Endodermal cell (in vitro differentiated cells): Measurements from ENCODE around the gene NRP1. TPM values are rescaled to one million over a fixed set of nuclear protein-coding genes. Genes with fewer than 3 reads are reported as not detected.
A peak's percentile ranks its signal among the peaks of the same experiment; 100 is the strongest.

Experiments used
- DNase-seq: peaks from one replicate; pipeline ENCODE4 v3.0.0-alpha.2; 2017
- H3K27ac ChIP-seq: 2 replicates; pipeline ENCODE4 v1.5.1; 2013; ENCODE audit warnings: mild to moderate bottlenecking, low read depth, low read length, moderate library complexity
- H3K27me3 ChIP-seq: 2 replicates; pipeline ENCODE4 v1.6.1; 2013; ENCODE audit warnings: mild to moderate bottlenecking, low read length, moderate library complexity; ENCODE audit not compliant: insufficient read depth, control insufficient read depth, poor library complexity, severe bottlenecking
- H3K36me3 ChIP-seq: 2 replicates; pipeline ENCODE4 v1.7.0; 2013; ENCODE audit warnings: mild to moderate bottlenecking, low read length, moderate library complexity; ENCODE audit not compliant: control insufficient read depth, insufficient read depth
- H3K4me1 ChIP-seq: one replicate; pipeline ENCODE4 v1.7.0; 2013; ENCODE audit warnings: low read length; ENCODE audit not compliant: control insufficient read depth, insufficient read depth
- H3K4me3 ChIP-seq: 2 replicates; pipeline ENCODE4 v1.5.1; 2013; ENCODE audit warnings: mild to moderate bottlenecking, low read length, moderate library complexity
- H3K9ac ChIP-seq: 2 replicates; pipeline ENCODE4 v1.6.1; 2013; ENCODE audit warnings: mild to moderate bottlenecking, low read length, moderate library complexity; ENCODE audit not compliant: poor library complexity, severe bottlenecking; ENCODE audit errors: extremely low read depth
- H3K9me3 ChIP-seq: 2 replicates; pipeline ENCODE4 v1.6.1; 2013; ENCODE audit warnings: mild to moderate bottlenecking, low read length, moderate library complexity; ENCODE audit not compliant: control insufficient read depth
- H3K27ac Mint-ChIP-seq: 2 replicates; pipeline ENCODE4 v1.8.0; 2020; ENCODE audit warnings: mixed read lengths
- H3K27me3 Mint-ChIP-seq: 2 replicates; pipeline ENCODE4 v1.8.0; 2021; ENCODE audit warnings: mild to moderate bottlenecking, mixed read lengths; ENCODE audit not compliant: insufficient read depth
- H3K36me3 Mint-ChIP-seq: 2 replicates; pipeline ENCODE4 v1.8.0; 2020; ENCODE audit warnings: low read depth, mixed read lengths
- H3K4me1 Mint-ChIP-seq: 2 replicates; pipeline ENCODE4 v1.8.0; 2020; ENCODE audit warnings: mixed read lengths
- H3K4me3 Mint-ChIP-seq: 2 replicates; pipeline ENCODE4 v1.8.0; 2020; ENCODE audit warnings: mild to moderate bottlenecking, moderate library complexity, mixed read lengths
- H3K9me3 Mint-ChIP-seq: 2 replicates; pipeline ENCODE4 v1.8.0; 2020; ENCODE audit warnings: mild to moderate bottlenecking, mixed read lengths
- CTCF ChIP-seq: fragments of 200-600 bp; sonication (generic); conservative IDR thresholded peaks from 2 replicates; pipeline ENCODE4 v1.5.0; 2021; ENCODE audit warnings: antibody characterized with exemption, mild to moderate bottlenecking
- WGBS, 2 experiments: methylation state at CpG; one replicate each; pipeline versions ENCODE4 v1.1.5 to v1.1.7; 2013; ENCODE audit warnings: missing lambda C conversion rate in 2 of 2, mixed read lengths in 1 of 2; ENCODE audit not compliant: insufficient coverage in 1 of 2, insufficient read length in 1 of 2; 5-methylcytosine and 5-hydroxymethylcytosine counted together
- total RNA-seq, 2 donors: library from RNA; stranded (reverse); fragmentation: NEBNext Ultra II Directional in 1 of 2; extraction: Animal tissue kit (Norgen Biotek cat#: 25700) in 1 of 2; gene quantifications; 2 replicates in 1 of 2; 3 replicates in 1 of 2; pipeline ENCODE4 v1.2.1, GENCODE V29; 2021

Gene NRP1
- total RNA-seq, 2 donors from 2014 or later: 20.7 to 30.6 TPM

- no peaks in the 10 kb centered on the region for H3K27me3 ChIP-seq
- Mint-ChIP-seq H3K4me3 (no peak overlapping the region), H3K27me3 (no peaks in the 10 kb centered on the region), H3K9me3 (no peaks in the 10 kb centered on the region), H3K27ac (peak overlapping the region; percentile 86), H3K4me1 (peaks cover 76% of the 10 kb centered on the region), H3K36me3 (no peaks in the 10 kb centered on the region)
- peak; percentile 70 for DNase-seq
- no peaks in the 10 kb centered on the region for H3K9me3 ChIP-seq
- WGBS, 2 experiments: 73 to 85% methylated on average over 4 to 6 of the region's 6 CpGs
- no peak for TF ChIP-seq CTCF
- no peak overlapping the region for H3K4me3 ChIP-seq
- H3K4me1 ChIP-seq: peaks cover 34% of the 10 kb centered on the region
- no peak overlapping the region for H3K27ac ChIP-seq
- H3K36me3 ChIP-seq: peaks cover 28% of the 10 kb centered on the region
- H3K9ac ChIP-seq: no peak overlapping the region
These were observed 97.6 kb downstream of the NRP1 start for GRCh38 chr10:33236916-33237315.

GRCh38 chr10:33235951-33236350 is 98.5 kb downstream of the NRP1 start:
- Mint-ChIP-seq H3K27ac (no peak overlapping the region), H3K9me3 (no peaks in the 10 kb centered on the region), H3K36me3 (no peaks in the 10 kb centered on the region), H3K4me3 (no peak overlapping the region), H3K27me3 (no peaks in the 10 kb centered on the region), H3K4me1 (peaks cover 69% of the 10 kb centered on the region)
- Histone ChIP-seq H3K9ac (no peak overlapping the region), H3K27ac (no peak overlapping the region), H3K36me3 (peaks cover 29% of the 10 kb centered on the region), H3K4me1 (peaks cover 33% of the 10 kb centered on the region), H3K4me3 (no peak overlapping the region), H3K9me3 (no peaks in the 10 kb centered on the region), H3K27me3 (no peaks in the 10 kb centered on the region)
- no peak for TF ChIP-seq CTCF
- 92 to 93% methylated on average over 3 of the region's 3 CpGs for WGBS, 2 experiments
- no peak for DNase-seq

DNA sequence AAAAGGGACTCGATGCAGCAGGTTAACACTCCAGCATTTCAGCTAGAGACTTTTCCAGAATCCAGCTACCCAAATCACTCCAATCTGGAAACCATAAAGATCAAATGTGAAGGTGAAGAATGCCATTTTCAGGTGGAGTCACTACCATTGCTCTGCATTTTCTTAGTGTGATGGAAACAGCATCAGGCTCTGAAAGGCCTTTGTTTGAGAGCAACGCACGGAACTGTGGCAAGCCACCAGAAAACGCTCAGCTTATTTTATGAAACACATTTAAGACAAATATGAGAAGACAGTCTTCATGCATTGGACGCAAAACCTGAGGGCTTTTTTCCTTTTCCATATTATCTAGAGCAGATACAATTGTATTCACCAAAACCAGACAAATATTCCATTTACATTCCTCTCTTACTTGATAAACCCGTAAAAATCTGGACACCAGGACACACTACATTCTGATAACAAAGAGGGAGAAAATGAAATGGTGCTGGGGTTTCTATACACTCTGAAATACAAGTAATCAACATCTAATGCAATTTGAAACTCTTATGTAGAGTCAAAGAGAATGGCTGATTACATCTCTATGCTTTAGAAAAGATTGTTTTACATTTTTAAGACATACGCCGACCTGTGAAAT is 99.1 kb downstream of the NRP1 start:
- H3K36me3 Mint-ChIP-seq: no peaks in the 10 kb centered on the region
- Histone ChIP-seq H3K27ac (peak overlapping the region; percentile 27), H3K36me3 (peaks cover 29% of the 10 kb centered on the region), H3K27me3 (no peaks in the 10 kb centered on the region), H3K9me3 (no peaks in the 10 kb centered on the region), H3K9ac (no peak overlapping the region), H3K4me3 (no peak overlapping the region), H3K4me1 (peaks cover 28% of the 10 kb centered on the region)
- H3K27ac Mint-ChIP-seq: peak overlapping the region; percentile 19
- H3K27me3 Mint-ChIP-seq: no peaks in the 10 kb centered on the region
- no peak for DNase-seq
- H3K9me3 Mint-ChIP-seq: no peaks in the 10 kb centered on the region
- peaks cover 63% of the 10 kb centered on the region for H3K4me1 Mint-ChIP-seq
- no peak for TF ChIP-seq CTCF
- H3K4me3 Mint-ChIP-seq: no peak overlapping the region
- 87 to 93% methylated on average over 3 to 8 of the region's 8 CpGs for WGBS, 2 experiments
